Prostate gland (tissue), 2 donors: ENCODE measurements around the gene DNAJC1.

ENCODE experiments used
- POLR2A ChIP-seq: fragments of 450-650 bp; IDR thresholded peaks from one replicate; pipeline ENCODE4 v1.6.1; 2016; ENCODE audit warnings: antibody characterized with exemption, mild to moderate bottlenecking
- TF ChIP-seq, protein P1 (sequence below), 4 experiments: fragments of 200-600 bp in 2 of 4; fragments of 450-650 bp in 2 of 4; sonication (generic) in 2 of 4; IDR thresholded peaks; 1 replicate in 3 of 4; 2 replicates in 1 of 4; pipeline ENCODE4 v1.5.1; 2016 to 2019; ENCODE audit warnings: antibody characterized with exemption in 4 of 4, mild to moderate bottlenecking in 2 of 4, moderate library complexity in 2 of 4

DNA sequence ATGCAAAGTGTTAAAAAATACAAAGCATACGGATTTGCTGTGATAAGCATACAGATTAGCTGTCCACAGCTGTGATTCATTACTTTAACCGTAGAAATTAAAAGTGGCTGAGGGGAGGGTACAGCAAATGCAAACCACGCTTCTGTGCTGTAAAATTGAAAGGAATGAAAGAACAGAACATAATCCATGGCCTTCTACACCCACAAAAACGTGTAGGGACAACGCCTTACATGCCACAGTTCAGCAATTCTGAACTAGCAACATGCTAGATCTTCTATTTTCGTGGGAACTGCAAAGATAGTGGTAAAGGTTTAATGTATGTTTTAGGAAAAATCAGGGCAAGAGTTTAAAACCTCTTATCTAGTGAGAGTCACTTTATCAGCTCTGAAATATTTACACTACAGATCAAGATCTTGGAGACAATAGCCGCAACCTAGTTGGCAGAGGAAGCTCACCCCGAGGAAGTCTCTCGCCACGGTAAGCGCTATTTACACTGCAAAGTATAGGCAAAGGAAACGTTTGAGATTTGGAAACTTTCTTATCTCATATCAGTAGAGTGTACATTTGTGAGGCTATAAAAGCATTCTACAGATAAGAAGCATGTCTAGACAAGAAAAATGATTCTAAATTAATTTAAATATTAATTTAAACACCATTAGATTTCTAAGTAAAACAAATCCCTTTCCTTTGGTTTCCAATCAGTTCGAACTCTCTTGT, 275.9 kb downstream of the DNAJC1 start:
- TF ChIP-seq, protein P1, sequence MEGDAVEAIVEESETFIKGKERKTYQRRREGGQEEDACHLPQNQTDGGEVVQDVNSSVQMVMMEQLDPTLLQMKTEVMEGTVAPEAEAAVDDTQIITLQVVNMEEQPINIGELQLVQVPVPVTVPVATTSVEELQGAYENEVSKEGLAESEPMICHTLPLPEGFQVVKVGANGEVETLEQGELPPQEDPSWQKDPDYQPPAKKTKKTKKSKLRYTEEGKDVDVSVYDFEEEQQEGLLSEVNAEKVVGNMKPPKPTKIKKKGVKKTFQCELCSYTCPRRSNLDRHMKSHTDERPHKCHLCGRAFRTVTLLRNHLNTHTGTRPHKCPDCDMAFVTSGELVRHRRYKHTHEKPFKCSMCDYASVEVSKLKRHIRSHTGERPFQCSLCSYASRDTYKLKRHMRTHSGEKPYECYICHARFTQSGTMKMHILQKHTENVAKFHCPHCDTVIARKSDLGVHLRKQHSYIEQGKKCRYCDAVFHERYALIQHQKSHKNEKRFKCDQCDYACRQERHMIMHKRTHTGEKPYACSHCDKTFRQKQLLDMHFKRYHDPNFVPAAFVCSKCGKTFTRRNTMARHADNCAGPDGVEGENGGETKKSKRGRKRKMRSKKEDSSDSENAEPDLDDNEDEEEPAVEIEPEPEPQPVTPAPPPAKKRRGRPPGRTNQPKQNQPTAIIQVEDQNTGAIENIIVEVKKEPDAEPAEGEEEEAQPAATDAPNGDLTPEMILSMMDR (IDR thresholded peaks at IDR 0.05): no peak
- no peak for TF ChIP-seq POLR2A
